Activated effector memory CD4-positive, alpha-beta T cell treated with anti-CD3 and anti-CD28 coated beads, Interleukin-2, amount 50 U/mL, for 16 hours (primary cell): ENCODE results near the gene CSF2.
A peak's percentile ranks its signal among the peaks of the same experiment; 100 is the strongest.
"Not testable (repeated sequence)": the region's sequence is repeated elsewhere in the genome, so short reads cannot be mapped to it uniquely, and the experiment has no call there.

Experiments used
- DNase-seq: peaks from one replicate; pipeline ENCODE4 v3.0.0-alpha.2; 2020

The CSF2 gene

GRCh38 chr5:132114150-132115121 is 40.8 kb downstream of the CSF2 start:
- no peak for DNase-seq

GRCh38 chr5:132115375-132115774 is 41.8 kb downstream of the CSF2 start:
- no peak for DNase-seq

GRCh38 chr5:132116072-132116471 is 42.5 kb downstream of the CSF2 start:
- no peak for DNase-seq

- DNase-seq = peak; percentile 64
These were observed 43.4 kb downstream of the CSF2 start for GRCh38 chr5:132116909-132117489.

GRCh38 chr5:132120717-132121116 is 47.1 kb downstream of the CSF2 start:
- DNase-seq = not testable (repeated sequence)

GRCh38 chr5:132122971-132123370 is 49.4 kb downstream of the CSF2 start:
- DNase-seq = not testable (repeated sequence)

GRCh38 chr5:132123578-132123977 is 50.0 kb downstream of the CSF2 start:
- not testable (repeated sequence) for DNase-seq
